HuH-7.5 (cell line): ENCODE data around the gene ELF2.
A peak's percentile ranks its signal among the peaks of the same experiment; 100 is the strongest.
"Not testable (repeated sequence)": the region's sequence is repeated elsewhere in the genome, so short reads cannot be mapped to it uniquely, and the experiment has no call there.

ENCODE experiments used
- DNase-seq: peaks from one replicate; pipeline ENCODE4 v3.0.0; 2011; ENCODE audit warnings: low spot score

The ELF2 gene

DNA sequence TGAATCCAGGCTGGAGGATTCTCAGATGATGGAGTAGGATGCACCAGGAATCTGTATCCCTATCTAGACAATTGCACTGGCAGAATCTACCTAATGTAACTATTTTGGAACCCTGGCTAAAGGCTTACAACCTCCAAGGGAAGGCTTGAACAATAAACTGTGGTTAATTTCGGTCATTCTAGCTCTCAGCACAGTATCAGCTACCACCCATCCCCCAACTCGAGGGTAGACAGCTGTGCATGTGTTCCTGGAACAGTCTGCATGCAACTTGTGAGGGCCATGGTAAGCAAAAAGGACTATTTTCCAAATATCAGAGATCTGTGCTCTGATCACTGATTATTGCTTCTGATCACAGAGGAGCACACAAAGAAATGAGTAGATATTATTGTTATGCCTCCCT, 34.0 kb downstream of the ELF2 start:
- DNase-seq, result no peak

DNA sequence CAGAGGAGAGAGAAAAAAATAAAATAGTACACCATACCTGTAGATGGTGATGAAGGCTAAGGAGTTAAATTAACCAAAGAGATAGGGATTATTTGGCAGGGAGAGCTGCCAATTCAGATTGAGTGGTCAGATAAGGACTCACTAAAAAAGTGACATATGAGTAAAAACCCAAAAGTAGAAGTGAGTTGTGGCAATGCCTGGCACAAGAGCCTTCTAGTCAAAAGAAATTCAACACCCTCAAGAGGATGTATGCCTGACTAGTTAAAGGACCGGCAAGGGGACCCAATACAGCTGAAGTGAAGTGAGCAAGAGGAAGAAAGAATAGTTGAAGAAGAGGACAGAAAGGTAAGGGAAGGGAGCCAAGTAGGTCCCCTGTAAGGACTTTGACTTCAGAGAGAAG, 34.9 kb downstream of the ELF2 start:
- DNase-seq, result no peak

DNA sequence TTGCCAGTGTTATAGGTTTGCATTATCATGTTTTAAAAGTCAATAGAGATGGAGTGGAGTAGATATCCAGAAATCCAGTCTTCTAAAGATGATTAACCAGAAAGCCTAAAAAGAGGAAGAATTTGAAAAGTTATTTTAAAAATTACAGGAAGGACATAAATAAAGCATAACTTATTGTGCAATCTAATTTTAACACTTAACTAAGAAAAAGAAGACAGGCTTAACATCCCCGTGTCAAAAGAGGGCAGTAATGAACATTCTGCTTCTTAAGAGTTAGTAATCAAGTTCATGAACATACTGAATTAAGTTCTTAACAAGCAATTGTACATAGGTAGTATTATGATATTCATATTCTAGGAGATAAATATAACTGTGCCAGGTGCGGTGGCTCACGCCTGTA, 39.3 kb downstream of the ELF2 start:
- no peak for DNase-seq

DNA sequence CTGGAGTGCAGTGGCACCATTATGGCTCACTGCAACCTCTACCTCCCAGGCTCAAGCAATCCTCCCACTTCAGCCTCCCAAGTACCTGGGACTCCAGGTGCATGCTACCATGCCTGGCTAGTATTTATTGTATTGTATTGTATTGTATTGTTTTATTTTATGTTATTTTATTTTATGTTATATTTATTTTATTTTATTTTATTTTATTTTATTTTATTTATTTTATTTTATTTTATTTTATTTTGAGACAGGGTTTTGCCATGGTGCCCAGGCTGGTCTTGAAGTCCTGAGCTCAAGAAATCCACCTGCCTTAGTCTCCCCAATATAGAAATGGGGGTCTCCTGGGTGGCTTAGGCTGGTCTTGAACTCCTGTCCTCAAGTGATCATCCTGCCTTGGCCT, 42.6 kb downstream of the ELF2 start:
- DNase-seq, result no peak

DNA sequence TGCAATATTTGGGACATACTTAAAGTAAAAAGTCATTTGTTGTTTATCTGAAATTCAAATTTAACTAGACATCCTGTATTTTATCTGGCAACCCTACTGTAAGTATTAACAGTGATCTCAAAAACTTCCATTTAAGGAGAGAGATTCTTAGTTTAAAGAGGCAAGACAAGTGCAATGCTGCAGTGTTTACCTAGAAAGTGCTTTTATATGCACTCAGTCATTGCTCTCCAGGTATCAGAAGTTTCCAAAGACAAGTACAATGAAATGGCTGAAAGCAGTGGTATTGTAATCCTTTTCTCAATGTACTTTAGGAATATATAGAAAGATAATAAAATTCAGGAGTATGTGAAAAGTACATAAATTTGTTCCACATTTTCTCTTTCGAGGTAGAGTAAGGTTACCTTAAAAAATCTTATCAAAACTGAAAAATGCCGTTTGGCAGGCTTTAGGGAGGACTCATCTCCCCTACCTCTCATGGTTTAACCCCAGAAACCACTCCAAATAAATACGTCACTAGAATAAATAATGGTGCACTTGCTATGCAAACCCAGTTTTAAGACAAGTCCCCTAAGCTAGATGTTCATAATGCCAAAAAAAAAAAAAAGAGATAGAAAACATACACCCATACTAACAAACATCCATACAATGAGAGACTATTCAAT, 45.7 kb downstream of the ELF2 start:
- no peak for DNase-seq

DNA sequence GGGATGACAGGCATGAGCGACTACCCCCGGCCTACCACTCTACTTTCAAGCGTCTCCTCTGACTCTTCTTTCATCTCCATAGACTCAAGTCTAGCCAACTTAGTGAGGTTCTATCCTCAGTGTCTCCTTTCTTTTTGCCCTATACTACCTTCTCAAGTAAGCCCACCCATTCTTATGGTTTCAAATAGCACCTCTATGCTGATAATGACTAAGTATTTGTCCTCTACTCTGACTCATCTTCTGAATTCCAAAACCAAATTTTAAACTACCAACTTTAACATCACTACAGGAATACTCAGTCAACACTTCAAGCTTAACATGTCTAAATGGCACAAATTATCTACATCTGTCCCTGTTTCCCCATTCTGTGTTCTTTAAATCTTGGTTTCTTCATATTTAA, 47.8 kb downstream of the ELF2 start:
- no peak for DNase-seq

DNA sequence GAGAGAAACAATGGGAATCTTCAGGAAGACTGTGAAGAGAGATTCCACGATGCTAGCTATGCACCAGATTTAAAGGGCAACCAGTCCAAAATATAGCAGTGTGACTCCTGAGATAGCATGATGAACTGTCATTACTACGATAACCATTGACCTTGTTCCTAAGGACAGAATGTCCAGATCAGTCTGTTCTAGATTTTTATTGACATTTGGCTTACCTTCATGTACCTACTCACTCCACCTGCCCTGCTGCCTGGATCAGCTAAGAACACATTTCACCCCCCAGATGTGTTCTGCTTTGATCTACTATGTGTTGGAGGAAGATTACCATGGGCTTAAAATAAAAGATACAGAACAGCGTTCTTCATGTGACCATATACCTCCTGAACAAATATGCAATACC, 50.1 kb downstream of the ELF2 start:
- no peak for DNase-seq

DNA sequence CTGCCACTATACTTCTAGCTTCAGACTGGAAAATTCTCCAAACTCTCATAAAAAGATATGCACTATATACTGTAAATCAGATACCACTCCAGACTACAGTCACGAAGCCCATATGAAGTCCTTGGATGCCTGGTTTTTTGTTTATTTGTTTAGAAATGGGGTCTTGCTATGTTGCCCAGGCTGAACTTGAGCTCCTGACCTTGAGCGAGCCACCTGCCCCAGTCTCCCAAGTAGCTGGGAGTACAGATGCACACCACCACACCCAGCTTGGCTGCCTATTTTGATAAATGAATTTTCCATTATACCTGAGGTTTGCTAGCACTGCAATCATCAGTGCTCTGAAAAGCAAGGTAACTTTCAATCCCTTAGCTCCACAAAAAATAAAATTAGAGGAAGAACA, 53.1 kb downstream of the ELF2 start:
- DNase-seq, result no peak

DNA sequence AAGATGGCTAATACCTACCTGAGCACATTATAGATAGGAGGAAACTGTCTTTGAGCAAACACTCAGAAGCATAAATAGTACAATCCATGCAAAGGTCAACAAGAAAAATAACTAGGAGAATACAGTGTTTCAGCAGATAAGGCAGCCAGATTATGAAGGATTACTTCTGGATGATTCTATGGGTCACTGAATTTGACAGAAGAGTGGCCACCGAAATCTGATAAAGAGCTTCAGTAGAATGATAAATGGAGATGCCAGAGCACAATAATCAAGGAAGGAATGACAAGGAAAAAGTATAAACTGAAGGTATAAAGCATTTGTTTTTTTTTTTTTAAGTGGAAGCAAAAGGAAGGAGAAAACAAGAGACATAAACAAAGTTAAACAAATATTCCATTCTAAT, 58.7 kb downstream of the ELF2 start:
- no peak for DNase-seq

DNA sequence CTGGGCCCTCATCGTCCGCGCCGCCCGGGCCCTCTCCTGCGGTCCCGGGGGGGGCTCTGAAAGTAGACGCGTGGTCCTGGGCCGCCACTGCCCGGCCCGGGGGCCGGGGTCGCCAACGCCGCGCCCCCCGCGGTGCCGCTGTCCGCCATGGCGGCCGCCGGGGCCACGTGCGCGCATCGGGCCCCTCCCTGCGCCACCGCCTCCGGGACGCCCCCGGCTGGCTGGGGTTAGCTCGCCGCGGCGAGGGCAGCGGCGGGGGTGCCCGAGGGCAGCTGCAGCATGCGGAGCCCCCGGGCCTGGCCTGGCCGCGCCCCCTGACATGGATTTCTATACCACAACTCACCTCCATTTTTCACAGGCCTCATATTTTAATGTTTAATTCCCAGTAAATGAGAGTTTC, 61.8 kb downstream of the ELF2 start:
- DNase-seq, result no peak

DNA sequence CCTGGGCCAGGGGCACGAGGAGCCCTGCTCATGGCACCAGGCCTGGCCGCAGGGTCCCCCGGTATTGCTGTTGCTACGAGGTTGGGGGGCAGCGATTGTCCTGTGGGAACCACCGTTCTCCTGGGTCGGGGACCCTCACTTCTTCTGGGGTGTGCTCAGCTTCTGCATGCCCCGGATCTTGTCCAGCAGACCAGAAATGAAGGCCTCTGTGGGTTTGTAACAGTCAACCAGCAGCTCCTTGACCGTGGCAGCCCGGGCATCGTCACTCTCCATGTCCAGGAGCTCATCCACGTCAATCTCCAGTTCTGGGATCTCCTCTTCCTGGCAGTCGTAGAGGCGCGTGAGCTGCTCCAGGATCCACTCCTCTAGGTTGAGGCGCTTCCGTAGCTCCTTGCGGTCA, 62.2 kb downstream of the ELF2 start:
- DNase-seq, result not testable (repeated sequence)

DNA sequence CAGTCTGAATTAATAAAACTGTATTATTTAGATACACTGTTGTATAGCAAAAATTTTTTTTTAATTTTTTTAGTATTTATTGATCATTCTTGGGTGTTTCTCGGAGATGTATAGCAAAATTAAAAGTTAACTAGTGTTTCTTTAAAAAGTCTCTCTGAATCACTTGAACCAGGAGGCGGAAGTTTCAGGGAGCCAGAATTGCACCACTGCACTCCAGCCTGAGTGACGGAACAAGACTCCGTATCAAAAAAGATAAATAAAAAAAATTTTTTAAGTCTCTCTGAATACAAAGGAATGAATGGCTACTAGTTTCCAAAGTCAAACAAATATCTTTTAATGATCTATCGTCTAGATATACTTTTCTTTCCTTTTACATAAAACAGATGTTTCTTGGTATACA, 64.4 kb downstream of the ELF2 start:
- no peak for DNase-seq

DNA sequence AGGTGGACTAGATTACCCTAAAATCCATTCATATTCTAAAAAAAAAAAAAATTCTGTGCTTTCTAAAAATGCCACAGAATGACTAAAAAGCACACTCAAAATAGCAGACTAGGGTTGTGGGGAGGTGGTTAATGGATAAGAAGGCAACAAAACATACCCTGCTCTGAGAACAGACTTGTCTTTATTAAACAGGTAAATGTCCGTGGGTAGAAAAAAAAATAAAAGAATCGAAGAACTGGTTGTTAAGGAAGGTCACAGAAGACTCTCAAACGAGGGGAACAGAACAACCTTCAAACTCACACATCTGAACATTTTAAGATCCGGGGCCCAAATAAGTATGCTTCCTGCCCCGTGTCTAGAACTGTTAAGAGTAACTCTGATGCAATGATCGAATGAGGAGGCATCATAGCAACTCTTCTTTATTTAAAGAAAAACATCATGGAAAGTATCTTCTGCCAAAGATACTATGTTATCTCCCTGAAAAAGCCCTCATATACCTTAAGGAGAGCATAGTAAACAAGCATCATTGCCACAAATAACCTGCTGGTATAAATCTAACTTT, 68.4 kb downstream of the ELF2 start:
- no peak for DNase-seq

DNA sequence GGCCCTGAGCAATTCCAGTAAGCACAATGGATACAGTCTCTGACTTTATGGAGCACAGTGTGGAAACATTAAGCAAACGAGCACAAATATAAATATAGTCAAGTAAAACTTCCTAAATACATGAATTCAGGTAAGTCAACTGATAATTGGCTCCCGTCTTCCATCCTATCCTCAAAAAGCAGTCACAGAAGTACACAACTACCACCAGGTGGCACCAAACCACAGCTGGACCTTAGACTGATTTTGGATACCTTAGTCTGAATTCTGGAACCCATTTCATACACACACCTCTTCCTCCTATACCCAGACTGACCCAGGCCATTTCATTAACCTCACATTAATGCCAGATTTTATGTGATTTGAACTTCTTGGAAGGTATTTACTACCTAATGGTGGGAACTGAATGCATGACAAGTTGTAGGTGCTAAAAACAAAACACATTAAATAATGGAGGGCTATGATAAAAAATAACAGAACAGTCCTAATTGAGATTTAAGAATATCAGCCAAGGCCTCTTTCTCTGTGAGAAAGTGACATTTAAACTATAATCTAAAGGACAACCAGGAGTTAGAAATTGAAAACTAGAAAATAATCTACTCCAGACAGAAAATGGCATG, 77.5 kb downstream of the ELF2 start:
- DNase-seq, result peak; percentile 63

DNA sequence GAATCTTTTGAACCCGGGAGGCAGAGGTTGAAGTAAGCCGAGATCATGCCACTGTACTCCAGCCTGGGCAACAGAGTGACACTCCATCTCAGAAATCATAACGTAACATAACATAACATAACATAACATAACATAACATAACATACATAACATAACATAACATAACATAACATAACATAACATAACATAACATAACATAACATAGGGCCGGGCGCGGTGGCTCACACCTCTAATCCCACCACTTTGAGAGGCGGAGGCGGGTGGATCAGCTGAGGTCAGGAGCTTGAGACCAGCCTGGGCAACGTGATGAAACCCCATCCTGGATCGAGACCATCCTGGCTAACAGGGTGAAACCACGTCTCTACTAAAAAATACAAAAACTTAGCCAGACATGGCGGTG, 84.7 kb downstream of the ELF2 start:
- no peak for DNase-seq

DNA sequence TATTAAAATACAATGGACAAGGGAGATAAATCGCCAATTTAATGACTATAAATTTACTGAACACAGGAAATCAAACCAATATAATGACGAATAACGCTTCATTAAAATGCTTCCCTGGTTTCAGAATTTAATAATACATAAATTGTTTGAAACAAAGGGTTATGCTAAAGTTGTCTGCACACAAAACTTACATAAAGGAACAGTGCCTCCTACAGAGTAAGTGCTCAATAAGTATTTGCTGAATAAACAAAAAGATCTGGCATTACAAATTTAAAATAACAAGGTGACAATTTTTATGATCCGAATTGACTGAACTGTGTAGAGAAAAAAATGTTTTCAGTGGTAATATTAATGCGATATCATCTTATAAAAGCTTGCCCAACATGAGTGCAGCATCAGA, 91.9 kb downstream of the ELF2 start:
- DNase-seq, result no peak

DNA sequence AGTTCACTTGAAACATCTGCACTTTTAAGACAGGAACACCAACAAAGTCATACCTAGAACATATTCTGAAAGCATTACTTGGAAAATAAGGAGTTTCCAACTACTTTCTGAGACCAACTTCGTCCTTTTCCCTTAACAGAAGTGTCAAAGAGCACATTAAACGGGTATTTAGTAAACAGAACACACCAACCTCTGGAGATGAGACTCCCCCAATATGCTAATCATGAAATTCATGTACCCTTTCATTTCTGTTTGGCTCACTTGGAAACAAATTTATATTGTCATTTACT, 92.3 kb downstream of the ELF2 start:
- no peak for DNase-seq

DNA sequence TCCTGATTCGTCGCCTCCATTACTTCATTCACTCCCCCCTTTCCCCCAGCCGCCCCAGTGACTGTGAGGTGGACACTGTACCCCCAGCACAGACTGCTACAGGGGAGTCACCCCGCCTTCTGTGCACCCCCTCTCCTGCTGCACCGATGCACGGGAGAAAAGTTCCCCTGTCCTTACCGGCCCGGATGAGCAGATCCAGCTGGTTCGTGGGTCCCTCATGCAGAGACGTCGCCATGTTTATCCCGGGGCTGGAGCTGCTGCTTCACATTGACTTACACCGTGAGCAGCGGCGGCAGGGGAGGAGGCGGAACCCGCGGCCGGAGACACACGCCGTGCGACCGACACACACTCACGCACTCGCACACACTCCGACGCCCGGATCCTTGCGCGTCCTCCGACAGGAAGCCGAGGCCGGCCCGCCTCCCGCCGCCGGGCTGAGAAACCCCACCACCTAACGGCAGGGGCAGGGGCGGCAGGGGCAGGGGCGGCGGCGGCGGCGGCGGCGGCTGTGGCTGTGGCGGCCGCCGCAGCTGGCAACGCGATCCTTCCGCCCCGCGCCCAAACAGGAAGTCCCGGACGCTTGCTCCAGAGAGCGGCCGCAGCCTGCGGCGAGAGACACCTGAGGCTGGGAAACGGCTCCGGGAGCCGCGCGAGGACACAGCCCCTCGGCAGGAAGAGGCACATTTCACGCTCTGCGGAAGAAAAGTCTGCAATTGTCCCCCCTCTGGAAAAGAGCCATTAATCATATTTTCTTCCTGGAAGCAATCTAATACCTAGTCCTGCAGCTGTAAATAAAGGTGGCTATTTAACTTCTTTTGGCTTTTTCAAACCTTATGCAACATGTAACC, 92.8 kb downstream of the ELF2 start:
- DNase-seq, result peak; percentile 44

DNA sequence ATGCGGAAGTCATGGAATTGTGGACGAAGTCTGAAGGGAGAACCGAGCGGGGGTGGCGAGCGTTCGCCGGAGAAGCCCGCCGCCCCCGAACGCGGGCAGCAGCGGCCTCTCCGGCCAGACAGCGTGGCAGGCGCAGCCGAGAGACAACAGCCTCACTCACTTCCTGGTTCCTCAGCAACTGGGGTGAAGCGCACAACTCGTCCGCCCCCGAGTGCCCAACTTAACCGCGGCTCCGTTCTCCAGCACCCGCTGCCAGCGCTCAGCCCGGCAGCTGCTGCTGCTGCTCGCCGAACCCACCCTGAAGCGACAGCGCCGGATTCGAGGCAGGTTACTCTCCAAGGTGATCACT, 93.4 kb downstream of the ELF2 start:
- peak; percentile 42 for DNase-seq

DNA sequence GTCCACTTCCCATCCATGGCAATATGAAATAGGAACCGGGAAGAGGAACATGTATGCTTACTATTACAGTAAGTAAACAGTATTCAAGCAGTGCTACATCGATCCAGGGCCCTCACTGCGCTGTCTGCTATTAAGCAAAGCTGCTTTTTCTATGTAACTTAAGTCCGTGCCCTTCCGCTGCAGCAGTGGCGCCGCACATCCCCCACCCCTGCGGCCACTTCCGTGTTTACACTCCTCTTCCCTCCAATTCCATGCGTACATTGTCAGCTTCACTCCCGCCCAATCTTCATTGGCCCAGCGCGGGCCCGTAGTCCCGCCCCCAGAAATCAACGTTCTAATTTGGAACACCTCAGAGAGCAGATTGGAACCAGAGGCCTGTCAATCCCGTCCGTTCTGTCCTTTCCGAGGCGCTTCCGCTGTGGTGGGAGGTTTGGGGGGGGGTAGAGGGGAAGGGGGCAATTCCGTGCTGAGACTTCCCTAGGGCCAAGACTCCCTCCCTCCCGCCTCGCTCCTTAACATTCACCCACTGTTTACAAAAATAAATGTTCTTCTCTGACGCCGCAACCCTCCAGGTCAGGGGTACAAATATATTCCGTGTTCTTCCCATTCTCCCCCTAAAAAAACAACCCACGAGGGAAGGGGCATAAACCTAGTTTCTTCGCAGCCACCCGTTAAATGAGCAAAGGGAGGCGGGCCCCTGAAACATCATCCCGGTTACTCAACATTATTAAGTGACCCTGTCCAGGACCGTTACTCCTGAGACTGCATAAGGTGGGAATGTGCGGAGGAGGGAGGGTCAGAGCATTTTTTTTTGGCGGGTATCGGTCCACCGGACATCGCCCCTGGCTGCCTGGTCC, 94.0 kb downstream of the ELF2 start:
- peak; percentile 85 for DNase-seq

DNA sequence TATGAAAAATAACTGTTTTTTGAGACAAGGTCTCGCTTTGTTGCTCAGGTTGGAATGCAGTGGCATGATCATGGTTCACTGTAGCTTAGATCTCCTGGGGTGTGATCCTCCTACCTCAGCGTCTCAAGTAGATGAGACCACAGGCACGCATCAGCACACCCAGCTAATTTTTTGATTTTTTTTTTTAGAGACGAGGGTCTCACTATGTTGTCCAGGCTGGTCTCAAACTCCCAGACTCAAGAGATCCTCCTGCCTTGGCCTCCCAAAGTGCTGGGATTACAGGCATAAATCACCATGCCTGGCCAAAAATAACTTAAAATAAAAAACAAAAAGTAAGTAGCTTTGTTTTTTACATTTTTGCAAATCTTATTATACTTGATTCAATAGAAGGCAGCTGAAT, 98.1 kb downstream of the ELF2 start:
- no peak for DNase-seq

DNA sequence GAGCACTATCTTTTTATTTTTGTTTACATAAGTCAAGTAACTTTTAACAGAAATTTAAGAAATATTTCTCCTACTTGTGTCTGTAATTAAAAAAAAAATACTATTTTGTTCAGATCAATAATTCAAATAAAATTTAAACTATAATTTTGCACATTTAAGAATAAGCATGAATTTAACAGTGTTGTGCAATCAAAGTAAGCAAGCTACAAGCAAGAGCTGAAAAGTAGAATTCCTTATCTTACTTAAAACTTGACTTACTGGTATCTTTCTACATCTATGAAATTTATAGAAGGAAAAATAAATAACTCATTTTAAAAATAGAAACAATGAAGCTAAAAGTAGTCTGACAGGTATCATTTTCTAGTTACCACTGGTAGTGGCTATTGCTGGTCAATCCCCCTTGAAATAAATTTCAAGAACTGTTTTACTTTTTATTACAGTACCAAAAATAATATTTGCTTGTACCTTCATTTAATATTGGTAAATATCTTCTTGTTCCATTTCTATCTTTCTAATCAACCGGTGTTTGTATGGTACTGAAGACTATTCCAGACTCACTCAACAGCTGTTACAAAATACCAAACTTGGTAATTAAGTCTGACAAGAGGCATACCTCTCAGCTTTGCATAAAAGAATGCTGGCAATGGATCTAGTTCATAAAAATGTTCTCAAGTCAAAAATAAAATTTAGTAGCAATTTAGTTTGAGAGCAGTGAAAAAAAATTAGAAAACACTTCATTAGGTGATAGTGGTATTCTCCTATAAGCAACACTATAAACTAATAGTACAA, 99.3 kb downstream of the ELF2 start:
- DNase-seq, result no peak
